ENCODE data around the gene CFAP299. TPM values are rescaled to one million over a fixed set of nuclear protein-coding genes. Genes with fewer than 3 reads are reported as not detected.

CFAP299 gene
- polyA plus RNA-seq, 2 donors: not detected

DNA sequence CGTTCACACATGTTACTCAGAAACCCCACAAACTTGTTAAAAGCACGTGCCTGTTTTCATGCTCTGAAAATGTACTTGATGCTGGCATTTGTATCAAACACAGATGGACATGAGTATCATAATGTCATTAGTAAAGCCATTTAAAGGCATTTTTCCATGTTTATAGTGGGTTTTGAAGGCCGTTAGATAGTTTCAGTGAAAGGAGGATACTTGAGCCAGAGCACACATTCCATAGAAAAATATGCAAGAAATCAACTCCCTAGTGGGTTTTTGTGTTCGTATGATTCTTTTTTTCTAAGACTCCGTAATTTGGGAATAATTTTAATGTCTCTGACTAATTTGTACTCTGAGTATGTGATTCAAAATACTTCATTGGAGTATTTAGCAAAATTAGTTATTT lies 478.7 kb downstream of the CFAP299 start:
- Histone ChIP-seq H3K9me3 (ENCODE audit: control insufficient read depth in 2 of 2, insufficient read depth in 1 of 2, low read depth in 1 of 2, low read length in 1 of 2) (no peaks in the 10 kb centered on the region), H3K4me1 (ENCODE audit: control insufficient read depth in 2 of 2, insufficient read depth in 2 of 2, low read length in 1 of 2) (no peaks in the 10 kb centered on the region), H3K27ac (ENCODE audit: low read depth in 2 of 2, low read length in 1 of 2) (no peak overlapping the region), H3K27me3 (ENCODE audit: control insufficient read depth in 1 of 2, insufficient read depth in 2 of 2, low read length in 2 of 2) (no peaks in the 10 kb centered on the region), H3K36me3 (ENCODE audit: control insufficient read depth in 2 of 2, insufficient read depth in 2 of 2, low read length in 1 of 2) (no peaks in the 10 kb centered on the region), H3K4me3 (ENCODE audit: low read depth in 1 of 2, low read length in 2 of 2) (no peak overlapping the region)
- WGBS, 2 donors: 51 to 63% methylated on average over 5 of the region's 5 CpGs

DNA sequence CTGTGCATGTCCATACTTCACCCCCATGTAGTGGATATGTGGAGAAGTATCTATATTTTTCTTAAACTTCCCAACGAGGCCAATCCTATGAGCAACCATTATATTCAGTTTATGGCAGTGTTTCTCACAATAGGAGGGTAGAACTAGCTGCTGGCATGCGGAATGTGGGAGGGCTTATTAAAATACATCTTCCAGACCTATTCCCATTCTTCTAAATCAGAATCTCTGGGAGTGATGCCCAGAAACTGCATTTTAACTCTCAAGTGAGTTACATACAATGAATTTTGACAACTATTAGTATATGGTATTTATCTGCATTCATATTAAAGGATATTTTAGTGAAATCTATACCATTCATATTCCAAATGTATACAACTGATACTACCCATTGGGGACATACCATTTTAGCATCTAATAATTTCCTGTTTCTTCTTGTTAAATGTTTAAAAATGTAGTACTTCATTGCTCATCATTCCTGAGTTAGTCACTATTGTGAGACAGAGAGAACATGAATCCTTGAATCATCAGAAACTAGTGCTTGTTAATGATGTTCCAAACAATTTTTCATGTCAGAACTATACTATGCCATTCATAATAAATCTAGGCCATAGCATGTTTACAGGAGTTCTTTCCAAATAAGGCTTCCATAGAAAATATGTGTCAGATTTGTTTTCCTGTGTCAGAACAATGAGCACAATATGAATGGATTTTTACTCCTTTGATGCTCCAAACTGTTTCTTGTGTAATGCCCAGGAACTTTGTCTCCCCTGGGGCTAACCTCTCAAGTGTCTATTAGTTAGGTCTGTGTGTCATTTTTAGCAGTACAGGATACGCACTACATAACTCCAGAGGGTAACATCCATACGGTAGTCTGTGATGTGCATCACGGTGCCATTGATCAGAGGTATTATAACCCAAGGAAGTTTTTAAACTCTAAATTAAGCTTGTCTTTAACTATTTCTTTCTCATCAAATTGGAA lies 496.1 kb downstream of the CFAP299 start:
- Histone ChIP-seq H3K36me3 (ENCODE audit: control insufficient read depth in 2 of 2, insufficient read depth in 2 of 2, low read length in 1 of 2) (no peaks in the 10 kb centered on the region), H3K27ac (ENCODE audit: low read depth in 2 of 2, low read length in 1 of 2) (no peak overlapping the region), H3K9me3 (ENCODE audit: control insufficient read depth in 2 of 2, insufficient read depth in 1 of 2, low read depth in 1 of 2, low read length in 1 of 2) (no peaks in the 10 kb centered on the region), H3K4me1 (ENCODE audit: control insufficient read depth in 2 of 2, insufficient read depth in 2 of 2, low read length in 1 of 2) (no peaks in the 10 kb centered on the region), H3K27me3 (ENCODE audit: control insufficient read depth in 1 of 2, insufficient read depth in 2 of 2, low read length in 2 of 2) (no peaks in the 10 kb centered on the region), H3K4me3 (ENCODE audit: low read depth in 1 of 2, low read length in 2 of 2) (no peak overlapping the region)
- 60 to 74% methylated on average over 5 of the region's 5 CpGs for WGBS, 2 donors

DNA sequence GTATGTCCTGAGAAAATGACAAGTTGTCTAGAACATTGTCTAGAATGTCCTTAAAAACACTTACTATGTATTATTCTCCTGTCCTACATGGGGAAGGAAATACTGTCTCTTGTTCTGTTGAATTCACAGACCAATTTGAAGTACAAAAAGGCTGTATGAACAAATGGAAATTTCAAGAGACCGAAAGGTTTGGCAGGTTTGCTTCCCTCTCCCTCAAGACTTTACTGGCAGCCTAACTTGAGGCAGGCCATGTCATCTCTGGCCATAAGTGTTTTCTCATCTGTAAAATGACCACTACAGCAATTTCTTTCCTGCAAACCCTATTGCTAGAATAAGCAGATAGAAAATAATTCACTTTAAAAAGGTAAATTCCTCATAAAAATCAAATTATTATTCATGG lies 503.8 kb downstream of the CFAP299 start:
- 87 to 93% methylated on average over 1 of the region's 1 CpG for WGBS, 2 donors
- Histone ChIP-seq H3K4me1 (ENCODE audit: control insufficient read depth in 2 of 2, insufficient read depth in 2 of 2, low read length in 1 of 2) (no peaks in the 10 kb centered on the region), H3K36me3 (ENCODE audit: control insufficient read depth in 2 of 2, insufficient read depth in 2 of 2, low read length in 1 of 2) (no peaks in the 10 kb centered on the region), H3K27me3 (ENCODE audit: control insufficient read depth in 1 of 2, insufficient read depth in 2 of 2, low read length in 2 of 2) (no peaks in the 10 kb centered on the region), H3K4me3 (ENCODE audit: low read depth in 1 of 2, low read length in 2 of 2) (no peak overlapping the region), H3K9me3 (ENCODE audit: control insufficient read depth in 2 of 2, insufficient read depth in 1 of 2, low read depth in 1 of 2, low read length in 1 of 2) (no peaks in the 10 kb centered on the region), H3K27ac (ENCODE audit: low read depth in 2 of 2, low read length in 1 of 2) (no peak overlapping the region)

DNA sequence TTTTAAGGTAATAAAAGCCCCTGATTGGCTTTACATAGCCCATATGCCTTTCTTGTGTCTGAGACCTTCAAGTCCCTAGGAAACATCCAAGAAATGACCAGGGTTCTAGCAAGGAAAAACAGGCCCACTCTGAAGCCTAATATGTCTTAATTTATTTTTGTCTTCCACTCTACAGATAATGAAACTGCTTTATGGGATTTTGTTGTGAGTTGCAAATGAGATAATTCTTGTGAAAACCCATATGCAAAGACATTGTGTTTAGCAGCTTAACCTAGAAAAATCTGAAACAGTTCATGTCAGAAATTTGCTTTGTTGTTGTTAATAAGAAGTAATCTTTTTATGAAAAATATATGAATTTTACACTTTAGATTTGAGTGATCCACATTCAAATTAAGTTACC lies 504.3 kb downstream of the CFAP299 start:
- Histone ChIP-seq H3K4me3 (ENCODE audit: low read depth in 1 of 2, low read length in 2 of 2) (no peak overlapping the region), H3K27me3 (ENCODE audit: control insufficient read depth in 1 of 2, insufficient read depth in 2 of 2, low read length in 2 of 2) (no peaks in the 10 kb centered on the region), H3K27ac (ENCODE audit: low read depth in 2 of 2, low read length in 1 of 2) (no peak overlapping the region), H3K36me3 (ENCODE audit: control insufficient read depth in 2 of 2, insufficient read depth in 2 of 2, low read length in 1 of 2) (no peaks in the 10 kb centered on the region), H3K4me1 (ENCODE audit: control insufficient read depth in 2 of 2, insufficient read depth in 2 of 2, low read length in 1 of 2) (no peaks in the 10 kb centered on the region), H3K9me3 (ENCODE audit: control insufficient read depth in 2 of 2, insufficient read depth in 1 of 2, low read depth in 1 of 2, low read length in 1 of 2) (no peaks in the 10 kb centered on the region)

DNA sequence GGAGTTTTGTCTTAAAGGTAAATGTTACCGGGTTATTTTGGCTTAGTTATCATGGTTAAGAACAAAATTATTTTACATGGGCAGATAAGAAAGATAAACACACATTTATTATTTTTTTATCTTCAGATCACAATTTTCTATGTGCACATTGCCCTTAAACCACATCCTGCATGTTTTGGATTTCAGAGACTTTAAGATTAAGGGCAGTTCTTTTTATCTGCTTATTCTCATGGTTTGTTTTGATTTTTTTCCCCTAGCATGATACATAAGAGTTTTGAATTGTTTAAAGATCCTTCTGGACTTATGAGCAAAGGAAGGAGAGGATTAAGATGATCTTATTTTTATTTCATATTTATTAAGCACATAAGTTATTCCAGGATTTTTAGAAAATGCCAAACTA lies 504.9 kb downstream of the CFAP299 start:
- Histone ChIP-seq H3K4me3 (ENCODE audit: low read depth in 1 of 2, low read length in 2 of 2) (no peak overlapping the region), H3K36me3 (ENCODE audit: control insufficient read depth in 2 of 2, insufficient read depth in 2 of 2, low read length in 1 of 2) (no peaks in the 10 kb centered on the region), H3K9me3 (ENCODE audit: control insufficient read depth in 2 of 2, insufficient read depth in 1 of 2, low read depth in 1 of 2, low read length in 1 of 2) (no peaks in the 10 kb centered on the region), H3K4me1 (ENCODE audit: control insufficient read depth in 2 of 2, insufficient read depth in 2 of 2, low read length in 1 of 2) (no peaks in the 10 kb centered on the region), H3K27me3 (ENCODE audit: control insufficient read depth in 1 of 2, insufficient read depth in 2 of 2, low read length in 2 of 2) (no peaks in the 10 kb centered on the region), H3K27ac (ENCODE audit: low read depth in 2 of 2, low read length in 1 of 2) (no peak overlapping the region)
- WGBS, 2 donors: 29 to 35% methylated on average over 1 of the region's 1 CpG

DNA sequence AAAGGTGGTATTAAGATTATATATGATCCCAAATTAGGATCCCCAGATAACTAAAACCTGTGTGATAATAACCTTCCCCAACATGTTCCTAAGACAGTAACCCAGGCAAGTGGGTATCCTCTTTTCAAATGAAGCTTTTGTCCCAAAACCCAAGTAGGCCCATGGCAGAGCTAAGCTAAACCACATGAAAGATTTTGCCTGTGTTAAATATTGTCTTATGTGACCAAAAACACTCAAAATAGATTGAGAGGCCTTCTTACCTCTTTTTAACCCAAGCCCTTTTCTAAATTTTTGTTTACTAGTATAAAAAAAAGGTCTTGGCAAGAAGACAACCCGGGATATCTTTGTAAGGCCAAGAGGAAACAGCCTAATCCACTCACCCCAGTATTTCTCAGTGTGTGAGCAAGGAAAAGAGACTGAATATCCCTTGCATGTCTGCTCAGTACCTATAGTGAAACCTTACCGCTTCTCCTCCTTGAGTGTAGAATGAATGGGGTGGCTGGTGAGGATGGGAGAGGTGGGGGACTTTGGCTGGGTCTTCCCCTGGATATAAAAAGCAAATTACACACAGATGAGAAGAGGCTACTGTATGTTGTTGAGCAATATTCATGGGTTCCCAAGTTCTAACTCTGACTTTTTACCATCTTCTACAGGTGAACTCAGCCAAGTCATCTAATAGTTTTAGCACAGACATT lies 506.2 kb downstream of the CFAP299 start:
- no peaks in the 10 kb centered on the region for H3K9me3 ChIP-seq (ENCODE audit: control insufficient read depth in 2 of 2, insufficient read depth in 1 of 2, low read depth in 1 of 2, low read length in 1 of 2)
- WGBS, 2 donors: 77 to 79% methylated on average over 2 of the region's 2 CpGs
- no peak overlapping the region for H3K27ac ChIP-seq (ENCODE audit: low read depth in 2 of 2, low read length in 1 of 2)
- H3K4me3 ChIP-seq (ENCODE audit: low read depth in 1 of 2, low read length in 2 of 2): no peak overlapping the region
- no peaks in the 10 kb centered on the region for H3K4me1 ChIP-seq (ENCODE audit: control insufficient read depth in 2 of 2, insufficient read depth in 2 of 2, low read length in 1 of 2)
- no peaks in the 10 kb centered on the region for H3K36me3 ChIP-seq (ENCODE audit: control insufficient read depth in 2 of 2, insufficient read depth in 2 of 2, low read length in 1 of 2)
- H3K27me3 ChIP-seq (ENCODE audit: control insufficient read depth in 1 of 2, insufficient read depth in 2 of 2, low read length in 2 of 2): no peaks in the 10 kb centered on the region

DNA sequence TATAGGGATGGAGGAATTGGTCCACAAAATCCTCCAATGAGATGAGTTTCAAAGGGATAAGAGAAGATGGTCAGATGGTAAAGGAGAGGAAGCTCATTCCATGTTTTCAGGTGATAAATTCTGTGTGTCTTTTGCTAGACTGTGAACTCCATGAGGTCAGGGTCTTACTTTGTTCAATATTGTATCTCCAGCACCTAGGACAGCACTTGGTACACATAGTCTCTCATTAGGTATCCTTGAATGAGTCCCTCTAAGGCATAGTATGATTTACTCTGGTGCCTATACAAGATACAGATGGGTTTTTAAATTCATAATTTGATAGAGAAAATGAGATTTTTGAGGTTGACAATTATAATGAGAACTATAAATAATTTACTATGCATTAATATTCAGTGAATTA lies 510.7 kb downstream of the CFAP299 start:
- Histone ChIP-seq H3K27me3 (ENCODE audit: control insufficient read depth in 1 of 2, insufficient read depth in 2 of 2, low read length in 2 of 2) (no peaks in the 10 kb centered on the region), H3K27ac (ENCODE audit: low read depth in 2 of 2, low read length in 1 of 2) (no peak overlapping the region), H3K4me1 (ENCODE audit: control insufficient read depth in 2 of 2, insufficient read depth in 2 of 2, low read length in 1 of 2) (no peaks in the 10 kb centered on the region)

DNA sequence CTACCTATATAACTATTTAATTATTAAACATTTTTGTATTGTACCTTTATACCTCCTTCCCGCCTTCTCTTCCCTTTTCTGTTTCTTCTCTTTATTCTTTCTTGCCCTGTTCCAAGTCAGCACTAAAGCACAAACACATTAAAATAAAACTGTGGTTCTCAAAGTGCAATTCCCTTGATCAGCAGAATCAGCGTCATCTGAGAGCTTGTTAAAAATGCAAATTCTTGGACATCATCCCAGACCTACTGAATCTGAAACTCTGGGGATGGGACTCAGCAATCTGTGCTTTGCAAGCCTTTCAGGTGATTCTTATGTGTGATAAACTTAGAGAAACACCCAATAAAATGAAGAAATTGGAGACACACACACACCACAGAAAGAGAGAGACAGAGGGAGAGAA lies 516.5 kb downstream of the CFAP299 start:
- no peak overlapping the region for H3K27ac ChIP-seq (ENCODE audit: low read depth in 2 of 2, low read length in 1 of 2)
- H3K9me3 ChIP-seq (ENCODE audit: control insufficient read depth in 2 of 2, insufficient read depth in 1 of 2, low read depth in 1 of 2, low read length in 1 of 2): no peaks in the 10 kb centered on the region
- no peaks in the 10 kb centered on the region for H3K36me3 ChIP-seq (ENCODE audit: control insufficient read depth in 2 of 2, insufficient read depth in 2 of 2, low read length in 1 of 2)
- no peaks in the 10 kb centered on the region for H3K4me1 ChIP-seq (ENCODE audit: control insufficient read depth in 2 of 2, insufficient read depth in 2 of 2, low read length in 1 of 2)
- no peaks in the 10 kb centered on the region for H3K27me3 ChIP-seq (ENCODE audit: control insufficient read depth in 1 of 2, insufficient read depth in 2 of 2, low read length in 2 of 2)
- H3K4me3 ChIP-seq (ENCODE audit: low read depth in 1 of 2, low read length in 2 of 2): no peak overlapping the region
- whole genome bisulfite sequencing, 2 donors: 67 to 69% methylated on average over 2 of the region's 2 CpGs

More for the DNA sequence above, 510.7 kb downstream of the CFAP299 start:
- Histone ChIP-seq H3K9me3 (ENCODE audit: control insufficient read depth in 2 of 2, insufficient read depth in 1 of 2, low read depth in 1 of 2, low read length in 1 of 2) (no peaks in the 10 kb centered on the region), H3K4me3 (ENCODE audit: low read depth in 1 of 2, low read length in 2 of 2) (no peak overlapping the region), H3K36me3 (ENCODE audit: control insufficient read depth in 2 of 2, insufficient read depth in 2 of 2, low read length in 1 of 2) (no peaks in the 10 kb centered on the region)

DNA sequence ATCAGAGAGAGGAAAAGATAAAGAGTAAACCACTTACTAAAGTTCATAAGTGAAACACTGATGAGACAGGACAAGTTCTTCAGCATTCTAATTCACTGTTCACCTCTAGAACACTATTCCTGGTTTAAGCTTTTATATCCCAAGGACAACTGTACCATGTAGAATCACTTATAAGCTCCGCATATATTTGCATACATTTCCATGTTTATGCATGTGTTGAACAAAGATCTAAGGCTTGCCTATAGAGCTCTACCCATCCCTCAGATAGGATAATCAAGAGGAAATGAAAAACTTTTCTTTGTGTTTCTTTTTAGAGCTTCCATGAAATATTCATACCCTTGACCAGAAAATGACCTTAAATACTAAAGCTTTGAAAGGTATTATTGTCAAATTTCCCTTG lies 538.0 kb downstream of the CFAP299 start:
- H3K9me3 ChIP-seq (ENCODE audit: control insufficient read depth in 2 of 2, insufficient read depth in 1 of 2, low read depth in 1 of 2, low read length in 1 of 2): no peaks in the 10 kb centered on the region
- H3K27me3 ChIP-seq (ENCODE audit: control insufficient read depth in 1 of 2, insufficient read depth in 2 of 2, low read length in 2 of 2): no peaks in the 10 kb centered on the region
- H3K4me1 ChIP-seq (ENCODE audit: control insufficient read depth in 2 of 2, insufficient read depth in 2 of 2, low read length in 1 of 2): no peaks in the 10 kb centered on the region
- no peak overlapping the region for H3K4me3 ChIP-seq (ENCODE audit: low read depth in 1 of 2, low read length in 2 of 2)
- no peak overlapping the region for H3K27ac ChIP-seq (ENCODE audit: low read depth in 2 of 2, low read length in 1 of 2)
- H3K36me3 ChIP-seq (ENCODE audit: control insufficient read depth in 2 of 2, insufficient read depth in 2 of 2, low read length in 1 of 2): no peaks in the 10 kb centered on the region
- 86 to 91% methylated on average over 1 of the region's 1 CpG for WGBS, 2 donors
